ENCODE data around the gene TRIM24.

DNA sequence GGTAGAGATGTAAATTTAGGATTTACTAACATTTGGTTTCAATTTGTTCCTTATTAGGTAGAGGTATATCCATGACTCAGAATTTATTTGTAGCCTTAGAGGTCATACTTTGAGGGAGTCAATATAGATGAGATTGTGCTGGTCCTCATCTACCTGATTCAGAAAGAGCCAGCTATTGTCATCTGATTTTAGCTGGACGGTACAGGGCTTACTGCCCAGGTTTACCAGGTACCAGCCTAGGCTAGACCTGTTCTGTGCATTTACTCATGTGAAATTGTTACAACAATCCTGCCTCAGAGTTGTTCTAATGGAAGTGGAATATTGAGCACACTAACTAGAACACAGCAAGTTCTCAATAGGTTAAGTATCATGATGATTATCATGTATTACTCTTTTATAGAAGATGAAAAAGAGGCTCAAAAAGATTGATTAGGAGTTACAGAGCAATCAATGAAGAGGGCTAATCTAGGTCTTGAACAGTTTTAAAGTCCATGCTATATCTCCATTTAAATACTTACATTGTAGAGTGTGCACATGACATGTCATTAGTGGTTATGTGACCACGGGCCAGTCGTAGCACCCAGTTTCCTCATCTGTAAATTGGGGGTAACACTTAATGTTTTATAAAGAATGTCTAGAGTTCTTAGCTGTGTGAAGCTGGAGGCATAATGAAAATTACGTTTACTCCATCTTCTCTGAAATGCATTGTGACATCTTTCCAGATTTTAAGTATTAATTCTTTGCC, 42.1 kb downstream of the TRIM24 start:
- TF ChIP-seq YY1 (IDR thresholded peaks at IDR 0.05; ENCODE audit: insufficient read depth, insufficient read length) (no peak), SUZ12 (IDR thresholded peaks at IDR 0.05; ENCODE audit: extremely low read depth, insufficient read depth, insufficient read length) (no peak)

Measured in NT2/D1 (cell line).